OCI-LY1 (cell line): ENCODE measurements around the gene ZNF862.

Experiments
- H2AFZ ChIP-seq: fragments of 200-600 bp; sonication (generic), shearing (Covaris generic); 2 replicates; pipeline ENCODE4 v1.6.0; 2014; ENCODE audit warnings: antibody characterized with exemption, mild to moderate bottlenecking, low read length
- H3F3A ChIP-seq: fragments of 200-600 bp; sonication (generic), shearing (Covaris generic); 2 replicates; pipeline ENCODE4 v1.6.0; 2014; ENCODE audit warnings: mild to moderate bottlenecking, antibody characterized with exemption, low read length, moderate library complexity; ENCODE audit not compliant: insufficient read depth
- H3K27ac ChIP-seq: fragments of 200-600 bp; sonication (generic); 2 replicates; pipeline ENCODE4 v1.5.1; 2014; ENCODE audit warnings: low read length, mixed run types, mild to moderate bottlenecking, low read depth; ENCODE audit not compliant: poor library complexity, severe bottlenecking
- H3K27me3 ChIP-seq: fragments of 200-600 bp; sonication (generic); 2 replicates; pipeline ENCODE4 v1.6.0; 2014; ENCODE audit warnings: antibody characterized with exemption, mild to moderate bottlenecking, low read length, moderate library complexity; ENCODE audit not compliant: insufficient read depth
- H3K36me3 ChIP-seq: fragments of 200-600 bp; sonication (generic); 2 replicates; pipeline ENCODE4 v1.6.1; 2014; ENCODE audit warnings: mild to moderate bottlenecking, antibody characterized with exemption, low read length, moderate library complexity, mixed read lengths; ENCODE audit not compliant: insufficient read depth
- H3K4me1 ChIP-seq: fragments of 200-600 bp; sonication (generic); 2 replicates; pipeline ENCODE4 v1.5.1; 2014; ENCODE audit warnings: mild to moderate bottlenecking, low read length, moderate library complexity; ENCODE audit not compliant: insufficient read depth, severe bottlenecking
- H3K4me2 ChIP-seq: fragments of 200-600 bp; sonication (generic), shearing (Covaris generic); 2 replicates; pipeline ENCODE4 v1.6.1; 2014; ENCODE audit warnings: low read length
- H3K4me3 ChIP-seq: fragments of 200-600 bp; sonication (generic); 2 replicates; pipeline ENCODE4 v1.5.1; 2014; ENCODE audit warnings: low read length, low read depth, mild to moderate bottlenecking, mixed read lengths; ENCODE audit not compliant: poor library complexity, severe bottlenecking
- H3K79me2 ChIP-seq: fragments of 200-600 bp; shearing (Covaris generic); 2 replicates; pipeline ENCODE4 v1.6.1; 2016; ENCODE audit warnings: mixed run types, low read length, mixed read lengths; ENCODE audit not compliant: insufficient read depth
- H3K9ac ChIP-seq: fragments of 200-600 bp; sonication (generic), shearing (Covaris generic); 2 replicates; pipeline ENCODE4 v1.6.1; 2014; ENCODE audit warnings: mild to moderate bottlenecking, low read length, mixed read lengths
- H3K9me2 ChIP-seq: fragments of 200-600 bp; sonication (generic), shearing (Covaris generic); 2 replicates; pipeline ENCODE4 v1.6.1; 2014; ENCODE audit warnings: low read depth, mild to moderate bottlenecking, low read length, mixed read lengths
- H3K9me3 ChIP-seq: fragments of 200-600 bp; shearing (Covaris generic); 2 replicates; pipeline ENCODE4 v1.6.1; 2014; ENCODE audit warnings: low read length, mixed read lengths
- H4K20me1 ChIP-seq: fragments of 200-600 bp; sonication (generic), shearing (Covaris generic); 2 replicates; pipeline ENCODE4 v1.6.0; 2016; ENCODE audit warnings: mild to moderate bottlenecking, low read length; ENCODE audit not compliant: insufficient read depth
- EZH2 ChIP-seq: fragments of 200-600 bp; sonication (generic), shearing (Covaris generic); IDR thresholded peaks from 2 replicates; pipeline ENCODE4 v1.8.0; 2017; ENCODE audit warnings: borderline replicate concordance, mixed run types, mild to moderate bottlenecking, antibody characterized with exemption, low read length, moderate library complexity, mixed read lengths
- TF ChIP-seq, protein P1 (sequence below): fragments of 200-600 bp; sonication (generic), shearing (Covaris generic); IDR thresholded peaks from 2 replicates; pipeline ENCODE4 v1.5.1; 2017; ENCODE audit warnings: mild to moderate bottlenecking, antibody characterized with exemption, low read length, moderate library complexity, mixed read lengths

ZNF862 gene

DNA sequence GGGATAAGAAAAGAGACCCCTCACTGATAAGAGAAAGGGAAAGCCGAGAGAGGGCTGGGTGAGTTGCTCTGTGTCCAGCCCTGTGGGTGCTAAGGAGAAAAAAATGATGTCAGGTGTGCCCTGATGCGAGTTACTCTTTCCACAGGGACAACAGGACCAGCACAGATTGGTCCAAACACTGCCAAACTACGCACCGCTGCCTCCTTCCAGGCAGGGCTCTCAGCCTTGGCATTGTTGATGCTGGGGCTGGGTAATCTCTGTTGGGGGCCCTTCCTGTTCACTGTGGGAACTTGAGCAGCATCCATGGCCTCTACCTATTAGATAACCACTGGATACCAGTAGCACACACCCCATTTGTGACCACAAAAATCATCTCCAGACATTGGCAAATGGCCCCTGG lies 25.3 kb downstream of the ZNF862 start:
- Histone ChIP-seq H4K20me1 (no peaks in the 10 kb centered on the region), H3K9ac (no peak overlapping the region), H3K9me2 (no peaks in the 10 kb centered on the region), H2AFZ (no peak overlapping the region), H3K36me3 (no peaks in the 10 kb centered on the region), H3K4me2 (no peak overlapping the region), H3K27me3 (no peaks in the 10 kb centered on the region), H3K27ac (no peak overlapping the region), H3K79me2 (no peaks in the 10 kb centered on the region), H3K4me3 (no peak overlapping the region), H3K4me1 (peaks cover 3% of the 10 kb centered on the region), H3F3A (no peaks in the 10 kb centered on the region), H3K9me3 (no peaks in the 10 kb centered on the region)
- TF ChIP-seq EZH2: no peak
- TF ChIP-seq, protein P1, sequence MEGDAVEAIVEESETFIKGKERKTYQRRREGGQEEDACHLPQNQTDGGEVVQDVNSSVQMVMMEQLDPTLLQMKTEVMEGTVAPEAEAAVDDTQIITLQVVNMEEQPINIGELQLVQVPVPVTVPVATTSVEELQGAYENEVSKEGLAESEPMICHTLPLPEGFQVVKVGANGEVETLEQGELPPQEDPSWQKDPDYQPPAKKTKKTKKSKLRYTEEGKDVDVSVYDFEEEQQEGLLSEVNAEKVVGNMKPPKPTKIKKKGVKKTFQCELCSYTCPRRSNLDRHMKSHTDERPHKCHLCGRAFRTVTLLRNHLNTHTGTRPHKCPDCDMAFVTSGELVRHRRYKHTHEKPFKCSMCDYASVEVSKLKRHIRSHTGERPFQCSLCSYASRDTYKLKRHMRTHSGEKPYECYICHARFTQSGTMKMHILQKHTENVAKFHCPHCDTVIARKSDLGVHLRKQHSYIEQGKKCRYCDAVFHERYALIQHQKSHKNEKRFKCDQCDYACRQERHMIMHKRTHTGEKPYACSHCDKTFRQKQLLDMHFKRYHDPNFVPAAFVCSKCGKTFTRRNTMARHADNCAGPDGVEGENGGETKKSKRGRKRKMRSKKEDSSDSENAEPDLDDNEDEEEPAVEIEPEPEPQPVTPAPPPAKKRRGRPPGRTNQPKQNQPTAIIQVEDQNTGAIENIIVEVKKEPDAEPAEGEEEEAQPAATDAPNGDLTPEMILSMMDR: no peak

DNA sequence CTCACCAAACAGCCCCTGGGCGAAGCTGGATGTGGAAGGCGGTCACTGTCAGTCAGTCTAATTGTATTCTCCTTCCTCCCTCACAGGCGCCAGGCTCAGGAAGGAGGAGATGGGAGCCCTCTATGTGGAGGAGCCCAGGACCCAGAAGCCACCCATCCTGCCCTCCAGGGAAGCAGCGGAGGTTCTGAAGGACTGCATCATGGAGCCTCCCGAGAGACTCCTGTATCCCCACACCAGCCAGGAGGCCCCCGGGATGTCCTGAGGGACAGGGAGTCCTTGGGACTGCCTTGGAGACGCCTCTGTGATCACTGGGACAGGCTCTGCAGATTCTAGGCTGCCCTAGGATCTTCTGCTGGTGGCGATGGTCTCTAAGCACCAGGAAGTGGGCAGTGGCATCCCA lies 25.8 kb downstream of the ZNF862 start:
- Histone ChIP-seq H3K27ac (no peak overlapping the region), H3K4me1 (peaks cover 8% of the 10 kb centered on the region)

DNA sequence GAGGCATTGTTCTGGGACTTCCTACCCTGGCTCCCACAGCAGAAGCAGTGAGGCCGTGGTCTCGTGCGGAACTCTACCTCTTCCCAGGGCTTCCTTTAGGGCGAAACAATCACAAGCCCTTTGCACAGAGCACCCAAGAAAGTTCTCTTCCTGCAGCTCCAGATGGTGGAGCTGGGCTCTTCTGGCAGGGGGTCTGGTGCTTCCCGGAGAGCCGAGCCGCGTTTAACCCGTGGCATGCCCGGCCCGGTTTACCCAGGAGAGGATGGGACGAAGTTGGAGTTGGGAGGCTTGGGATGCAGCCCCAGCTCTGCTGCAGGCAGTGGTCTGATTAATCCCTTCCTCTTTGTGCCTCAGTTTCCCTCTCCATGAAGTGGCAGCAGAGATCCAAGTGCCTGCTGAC lies 26.6 kb downstream of the ZNF862 start:
- no peaks in the 10 kb centered on the region for H3F3A ChIP-seq
- H3K9me3 ChIP-seq: no peaks in the 10 kb centered on the region
- H3K36me3 ChIP-seq: no peaks in the 10 kb centered on the region
- H4K20me1 ChIP-seq: no peaks in the 10 kb centered on the region
- H3K27ac ChIP-seq: no peak overlapping the region
- no peaks in the 10 kb centered on the region for H3K79me2 ChIP-seq
- H2AFZ ChIP-seq: no peak overlapping the region
- H3K4me1 ChIP-seq: peaks cover 11% of the 10 kb centered on the region
- H3K9me2 ChIP-seq: no peaks in the 10 kb centered on the region
- H3K9ac ChIP-seq: no peak overlapping the region
- no peak overlapping the region for H3K4me2 ChIP-seq
- H3K27me3 ChIP-seq: no peaks in the 10 kb centered on the region
- H3K4me3 ChIP-seq: no peak overlapping the region
- TF ChIP-seq, protein P1: no peak
- TF ChIP-seq EZH2: no peak

More for the DNA sequence above, 25.8 kb downstream of the ZNF862 start:
- no peak for TF ChIP-seq EZH2
- TF ChIP-seq, protein P1: no peak
- no peaks in the 10 kb centered on the region for H3K9me3 ChIP-seq
- no peaks in the 10 kb centered on the region for H3K36me3 ChIP-seq
- H3K4me3 ChIP-seq: no peak overlapping the region
- no peaks in the 10 kb centered on the region for H3K9me2 ChIP-seq
- H2AFZ ChIP-seq: no peak overlapping the region
- H3K27me3 ChIP-seq: no peaks in the 10 kb centered on the region
- H3F3A ChIP-seq: no peaks in the 10 kb centered on the region
- no peaks in the 10 kb centered on the region for H3K79me2 ChIP-seq
- no peak overlapping the region for H3K4me2 ChIP-seq
- H3K9ac ChIP-seq: no peak overlapping the region
- H4K20me1 ChIP-seq: no peaks in the 10 kb centered on the region
